Epithelial cell of esophagus (primary cell): ENCODE measurements around the gene MIEF2.
"Not testable (repeated sequence)": the region's sequence is repeated elsewhere in the genome, so short reads cannot be mapped to it uniquely, and the experiment has no call there.

ENCODE experiments used
- DNase-seq: peaks from one replicate; pipeline ENCODE4 v3.0.0; 2010; ENCODE audit warnings: low read depth
- H3K4me3 ChIP-seq: 2 replicates; pipeline ENCODE4 v1.5.1; 2011; ENCODE audit warnings: mild to moderate bottlenecking, low read length, control low read depth
- TF ChIP-seq, protein P1 (sequence below): IDR thresholded peaks from 2 replicates; pipeline ENCODE4 v1.5.1; 2011; ENCODE audit warnings: low read depth, mild to moderate bottlenecking, low read length, control low read depth, inconsistent platforms; ENCODE audit not compliant: insufficient read depth; ENCODE audit errors: missing control alignments

The MIEF2 gene

GRCh38 chr17:18260332-18261145, at the start of gene MIEF2:
Gene MIEF2, plus strand, starts transcription at chr17:18260662. Its CDS starts 2,059 bp downstream, at chr17:18262721.
- DNase-seq: peak; percentile 97
- peak within 1 kb of the TSS; percentile 95 for H3K4me3 ChIP-seq
- TF ChIP-seq, protein P1, sequence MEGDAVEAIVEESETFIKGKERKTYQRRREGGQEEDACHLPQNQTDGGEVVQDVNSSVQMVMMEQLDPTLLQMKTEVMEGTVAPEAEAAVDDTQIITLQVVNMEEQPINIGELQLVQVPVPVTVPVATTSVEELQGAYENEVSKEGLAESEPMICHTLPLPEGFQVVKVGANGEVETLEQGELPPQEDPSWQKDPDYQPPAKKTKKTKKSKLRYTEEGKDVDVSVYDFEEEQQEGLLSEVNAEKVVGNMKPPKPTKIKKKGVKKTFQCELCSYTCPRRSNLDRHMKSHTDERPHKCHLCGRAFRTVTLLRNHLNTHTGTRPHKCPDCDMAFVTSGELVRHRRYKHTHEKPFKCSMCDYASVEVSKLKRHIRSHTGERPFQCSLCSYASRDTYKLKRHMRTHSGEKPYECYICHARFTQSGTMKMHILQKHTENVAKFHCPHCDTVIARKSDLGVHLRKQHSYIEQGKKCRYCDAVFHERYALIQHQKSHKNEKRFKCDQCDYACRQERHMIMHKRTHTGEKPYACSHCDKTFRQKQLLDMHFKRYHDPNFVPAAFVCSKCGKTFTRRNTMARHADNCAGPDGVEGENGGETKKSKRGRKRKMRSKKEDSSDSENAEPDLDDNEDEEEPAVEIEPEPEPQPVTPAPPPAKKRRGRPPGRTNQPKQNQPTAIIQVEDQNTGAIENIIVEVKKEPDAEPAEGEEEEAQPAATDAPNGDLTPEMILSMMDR: no peak

GRCh38 chr17:18213666-18214270, 46.7 kb upstream of the MIEF2 start:
- no peak for DNase-seq
- H3K4me3 ChIP-seq: no peak overlapping the region
- TF ChIP-seq, protein P1: no peak

- not testable (repeated sequence) for H3K4me3 ChIP-seq, DNase-seq
These were observed 43.6 kb upstream of the MIEF2 start for GRCh38 chr17:18216906-18217305.

DNA sequence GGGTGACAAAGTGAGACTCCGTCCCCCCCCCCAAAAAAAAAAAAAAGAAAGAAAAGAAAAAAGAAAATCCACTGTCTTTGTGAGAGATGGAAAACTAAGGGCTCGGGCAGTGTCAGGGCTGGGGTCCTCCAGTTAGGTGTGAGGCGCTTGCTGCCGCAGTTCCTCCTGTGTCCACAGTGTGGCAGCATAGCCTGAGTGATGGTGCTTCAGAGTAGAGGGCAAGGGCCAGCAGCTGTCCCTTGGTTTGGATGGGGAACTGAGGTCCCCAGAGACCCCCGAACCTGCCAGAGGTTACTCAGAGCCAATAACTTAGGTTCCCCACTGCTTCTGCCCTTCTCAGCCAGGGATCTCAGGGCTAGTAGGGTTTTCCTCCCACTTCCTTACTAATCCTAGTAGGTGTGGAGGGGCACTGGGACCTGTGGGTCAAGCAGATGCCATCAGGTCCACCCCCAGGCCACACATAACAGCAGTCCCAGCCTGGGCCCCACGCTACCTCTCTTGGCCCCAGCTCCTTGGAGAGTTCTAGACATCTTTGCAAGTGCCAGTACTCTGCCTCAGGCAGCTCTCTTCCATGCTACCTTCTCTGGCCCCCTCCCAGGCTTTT, 42.9 kb upstream of the MIEF2 start:
- TF ChIP-seq, protein P1: peak; percentile 98
- peak; percentile 65 for DNase-seq
- no peak overlapping the region for H3K4me3 ChIP-seq

DNA sequence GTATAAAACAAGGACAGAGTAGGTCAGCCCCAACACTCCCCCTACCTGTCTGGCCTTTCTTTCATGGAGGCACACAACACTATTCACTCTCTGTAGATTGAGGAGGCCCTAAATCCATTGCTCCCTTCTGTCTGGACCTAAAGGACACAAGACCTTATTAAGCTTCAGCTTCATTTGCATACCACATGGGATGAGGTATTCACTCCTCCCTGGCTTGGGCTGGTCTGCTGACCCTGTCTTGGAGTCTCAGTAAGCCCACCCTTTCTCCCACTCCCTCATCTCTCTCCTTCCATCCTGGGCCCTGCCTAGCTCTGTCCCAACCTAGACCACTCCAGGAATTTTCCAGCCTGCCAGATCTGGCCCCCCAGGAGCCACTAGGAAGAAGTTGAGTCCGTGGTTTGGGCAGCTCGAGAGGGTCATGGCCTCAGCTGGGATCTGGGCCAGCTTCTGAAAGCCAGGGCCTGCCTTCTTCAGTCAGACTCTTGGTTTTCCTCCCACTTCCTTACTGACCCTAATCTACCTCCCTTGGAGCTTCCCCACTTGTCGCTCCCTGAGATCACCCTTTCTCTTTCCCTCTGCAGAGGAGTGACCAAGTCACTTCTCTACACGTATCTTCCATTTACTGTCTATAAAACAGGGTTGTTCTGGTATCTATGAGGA, 41.6 kb upstream of the MIEF2 start:
- H3K4me3 ChIP-seq: no peak overlapping the region
- DNase-seq: no peak
- TF ChIP-seq, protein P1: no peak

GRCh38 chr17:18224053-18224386, 36.4 kb upstream of the MIEF2 start:
- DNase-seq: no peak
- TF ChIP-seq, protein P1: no peak
- H3K4me3 ChIP-seq: no peak overlapping the region
